ENCODE measurements around the gene ARHGEF19.

DNA sequence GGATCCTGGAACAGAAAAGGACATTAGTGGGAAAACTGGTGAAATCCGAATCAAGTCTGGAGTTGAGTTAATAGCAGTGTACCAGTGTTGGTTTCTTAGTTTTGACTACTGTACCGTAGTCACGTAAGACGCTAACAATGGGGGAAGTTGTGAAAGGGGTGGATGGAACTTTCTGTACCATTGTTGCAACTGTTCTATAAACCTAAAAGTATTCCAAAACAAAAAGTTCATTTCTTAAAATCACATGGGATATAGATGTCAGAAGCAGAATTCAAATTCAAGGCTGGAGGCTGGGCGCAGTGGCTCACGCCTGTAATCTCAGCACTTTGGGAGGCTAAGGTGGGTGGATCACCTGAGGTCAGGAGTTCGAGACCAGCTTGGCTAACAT is 16.9 kb downstream of the ARHGEF19 start:
- TF ChIP-seq, protein P1, sequence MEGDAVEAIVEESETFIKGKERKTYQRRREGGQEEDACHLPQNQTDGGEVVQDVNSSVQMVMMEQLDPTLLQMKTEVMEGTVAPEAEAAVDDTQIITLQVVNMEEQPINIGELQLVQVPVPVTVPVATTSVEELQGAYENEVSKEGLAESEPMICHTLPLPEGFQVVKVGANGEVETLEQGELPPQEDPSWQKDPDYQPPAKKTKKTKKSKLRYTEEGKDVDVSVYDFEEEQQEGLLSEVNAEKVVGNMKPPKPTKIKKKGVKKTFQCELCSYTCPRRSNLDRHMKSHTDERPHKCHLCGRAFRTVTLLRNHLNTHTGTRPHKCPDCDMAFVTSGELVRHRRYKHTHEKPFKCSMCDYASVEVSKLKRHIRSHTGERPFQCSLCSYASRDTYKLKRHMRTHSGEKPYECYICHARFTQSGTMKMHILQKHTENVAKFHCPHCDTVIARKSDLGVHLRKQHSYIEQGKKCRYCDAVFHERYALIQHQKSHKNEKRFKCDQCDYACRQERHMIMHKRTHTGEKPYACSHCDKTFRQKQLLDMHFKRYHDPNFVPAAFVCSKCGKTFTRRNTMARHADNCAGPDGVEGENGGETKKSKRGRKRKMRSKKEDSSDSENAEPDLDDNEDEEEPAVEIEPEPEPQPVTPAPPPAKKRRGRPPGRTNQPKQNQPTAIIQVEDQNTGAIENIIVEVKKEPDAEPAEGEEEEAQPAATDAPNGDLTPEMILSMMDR (IDR thresholded peaks at IDR 0.05; ENCODE audit: insufficient read depth, low read depth, low read length), result no peak
- TF ChIP-seq EZH2 (IDR thresholded peaks at IDR 0.05; ENCODE audit: insufficient read depth, low read length), result no peak
